Peyer's patch (tissue), 4 donors: Measurements from ENCODE around the gene GPR31.

Experiments used
- CTCF ChIP-seq, 6 experiments: fragments of 450-650 bp in 4 of 6; fragments of 200-600 bp in 2 of 6; sonication (generic) in 1 of 6; IDR thresholded peaks; one replicate each; pipeline ENCODE4 v1.5.1; 2017 to 2019; ENCODE audit warnings: antibody characterized with exemption in 6 of 6, mild to moderate bottlenecking in 3 of 6, moderate library complexity in 1 of 6
- POLR2A ChIP-seq, 2 donors: fragments of 450-650 bp; IDR thresholded peaks; one replicate each; pipeline ENCODE4 v1.5.1; 2017; ENCODE audit warnings: antibody characterized with exemption in 2 of 2, mild to moderate bottlenecking in 2 of 2, moderate library complexity in 2 of 2

- TF ChIP-seq CTCF (IDR thresholded peaks at IDR 0.05) (no peak), POLR2A (IDR thresholded peaks at IDR 0.05) (no peak)
Measured at GRCh38 chr6:167162591-167162990, 4.8 kb upstream of the GPR31 start.
